Sigmoid colon (tissue), 7 donors: Measurements from ENCODE around the gene RSAD2. TPM values are rescaled to one million over a fixed set of nuclear protein-coding genes. Genes with fewer than 3 reads are reported as not detected.

Source experiments
- DNase-seq: peaks from one replicate; pipeline ENCODE4 v3.0.0-alpha.2; 2019
- H3K27ac ChIP-seq, 4 donors: fragments of 200-600 bp; sonication (generic); one replicate each; pipeline ENCODE4 v1.5.1; 2016 to 2019; ENCODE audit warnings: mild to moderate bottlenecking in 1 of 4
- H3K27me3 ChIP-seq, 3 donors: fragments of 200-600 bp; sonication (generic); one replicate each; pipeline ENCODE4 v1.5.1; 2019; ENCODE audit warnings: mild to moderate bottlenecking in 1 of 3
- H3K36me3 ChIP-seq, 4 donors: fragments of 200-600 bp; sonication (generic); one replicate each; pipeline ENCODE4 v1.5.1; 2016 to 2019
- H3K4me1 ChIP-seq, 4 donors: fragments of 200-600 bp; sonication (generic); one replicate each; pipeline ENCODE4 v1.5.1; 2017 to 2019
- H3K4me3 ChIP-seq, 4 donors: fragments of 200-600 bp; sonication (generic); one replicate each; pipeline ENCODE4 v1.5.1; 2017 to 2019; ENCODE audit warnings: mild to moderate bottlenecking in 2 of 4, moderate library complexity in 1 of 4
- H3K9me3 ChIP-seq, 4 donors: fragments of 200-600 bp in 3 of 4; sonication (generic) in 3 of 4; one replicate each; pipeline versions ENCODE4 v1.5.1 to v1.6.1; 2013 to 2019
- CTCF ChIP-seq, 4 experiments: fragments of 450-650 bp in 3 of 4; fragments of 200-600 bp in 1 of 4; IDR thresholded peaks; one replicate each; pipeline ENCODE4 v1.5.1; 2016 to 2019; ENCODE audit warnings: antibody characterized with exemption in 4 of 4, mild to moderate bottlenecking in 3 of 4, moderate library complexity in 2 of 4
- EP300 ChIP-seq, 4 donors: sonication (generic); formaldehyde crosslinking; IDR thresholded peaks; one replicate each; pipeline ENCODE4 v1.6.1; 2017; ENCODE audit warnings: antibody characterized with exemption in 4 of 4
- POLR2A ChIP-seq, 2 donors: fragments of 450-650 bp; IDR thresholded peaks; one replicate each; pipeline ENCODE4 v1.6.1; 2016; ENCODE audit warnings: antibody characterized with exemption in 2 of 2, mild to moderate bottlenecking in 2 of 2, moderate library complexity in 2 of 2
- POLR2AphosphoS5 ChIP-seq, 4 donors: sonication (generic); formaldehyde crosslinking; IDR thresholded peaks; one replicate each; pipeline ENCODE4 v1.6.1; 2017; ENCODE audit warnings: antibody characterized with exemption in 4 of 4
- WGBS, 2 donors: extraction: QIAGEN DNeasy Blood & Tissue Kit; methylation state at CpG; one replicate each; pipeline ENCODE4 v1.1.7; 2013; 5-methylcytosine and 5-hydroxymethylcytosine counted together
- intact Hi-C: fragments of 100-400 bp; cut with DNase I; formaldehyde crosslinking; loops from one replicate; pipeline ENCODE4 v1.15.1; 2023
- polyA plus RNA-seq, 3 donors: library from polyadenylated mRNA; stranded (reverse); fragments of 200-250 nt; gene quantifications; one replicate each; pipeline ENCODE4 v1.2.3, GENCODE V29; 2013
- total RNA-seq, 4 donors: library from RNA; depleted of rRNA; stranded (reverse); fragments of >200 nt; gene quantifications; one replicate each; pipeline ENCODE4 v1.1.0, GENCODE V29; 2016
- donor health status: healthy with polysubstance abuse.
- donor health status: Bipolar disorder and iron deficiency.
- donor health status: healthy.

Gene RSAD2
- total RNA-seq (10 to 100 TPM in 3 of 4 donors, 1 to 10 TPM in 1; 7.2 to 13.2 (median 11.3) TPM), polyA plus RNA-seq (10 to 100 TPM in 2 of 3 donors, 1 to 10 TPM in 1; 1.2 to 22.3 (median 14.3) TPM)

GRCh38 chr2:6877402-6878304 lies at the start of gene RSAD2:
Gene RSAD2 (plus strand): TSS chr2:6877777. CDS start chr2:6877801, 24 bp downstream.
- WGBS, 2 donors = 29 to 38% methylated on average over 10 of the region's 10 CpGs
- TF ChIP-seq POLR2AphosphoS5 (IDR thresholded peaks at IDR 0.05) (peak in 2 of 4 donors; percentile 31 to 39), POLR2A (IDR thresholded peaks at IDR 0.05) (no peak), CTCF (IDR thresholded peaks at IDR 0.05) (no peak)
- H3K27ac ChIP-seq = peak within 1 kb of the TSS; percentile 51 to 68 (median 64)
- no peaks in the 10 kb centered on the region for H3K27me3 ChIP-seq
- H3K4me3 ChIP-seq = peak within 1 kb of the TSS; percentile 28 to 53 (median 50)
- no peaks in the 10 kb centered on the region for H3K36me3 ChIP-seq
- intact Hi-C loops = loop anchor here (5.0 kb wide), 1 partner anchor 40 kb away; the partner anchor contains the start of gene RNF144A
- no peaks in the 10 kb centered on the region for H3K9me3 ChIP-seq
- peaks cover 0 to 12% (median 8%) of the 10 kb centered on the region in 4 donors for H3K4me1 ChIP-seq
- DNase-seq = no peak

GRCh38 chr2:6828299-6828584 lies 49.3 kb upstream of the RSAD2 start:
- intact Hi-C loops = no loop called here
- peaks cover 0 to 5% (median 0%) of the 10 kb centered on the region in 4 donors for H3K9me3 ChIP-seq
- H3K4me3 ChIP-seq = no peak overlapping the region
- WGBS, 2 donors = 3 to 16% methylated on average over 2 of the region's 2 CpGs
- peaks cover 0 to 24% (median 10%) of the 10 kb centered on the region in 4 donors for H3K4me1 ChIP-seq
- TF ChIP-seq CTCF (IDR thresholded peaks at IDR 0.05) (peak in 2 of 4 experiments; percentile 14 to 41), EP300 (IDR thresholded peaks at IDR 0.05) (no peak), POLR2AphosphoS5 (IDR thresholded peaks at IDR 0.05) (no peak)
- no peaks in the 10 kb centered on the region for H3K27me3 ChIP-seq
- peak overlapping the region in 1 of 4 donors; percentile 30 for H3K27ac ChIP-seq
- no peaks in the 10 kb centered on the region for H3K36me3 ChIP-seq
- no peak for DNase-seq

- no peaks in the 10 kb centered on the region for H3K36me3 ChIP-seq
- no peaks in the 10 kb centered on the region for H3K27me3 ChIP-seq
- peaks cover 0 to 11% (median 5%) of the 10 kb centered on the region in 4 donors for H3K4me1 ChIP-seq
- TF ChIP-seq POLR2AphosphoS5 (IDR thresholded peaks at IDR 0.05) (no peak), CTCF (IDR thresholded peaks at IDR 0.05) (no peak), EP300 (IDR thresholded peaks at IDR 0.05) (no peak), POLR2A (IDR thresholded peaks at IDR 0.05) (no peak)
- intact Hi-C loops = no loop called here
- WGBS, 2 donors = 75% methylated on average over 1 of the region's 1 CpG
- H3K4me3 ChIP-seq = no peak overlapping the region
- H3K9me3 ChIP-seq = peaks cover 0 to 5% (median 2%) of the 10 kb centered on the region in 4 donors
- DNase-seq = no peak
- H3K27ac ChIP-seq = no peak overlapping the region
Measured at GRCh38 chr2:6831229-6831628, 46.3 kb upstream of the RSAD2 start.

GRCh38 chr2:6832596-6833299 lies 44.8 kb upstream of the RSAD2 start:
- Histone ChIP-seq H3K27me3 (no peaks in the 10 kb centered on the region), H3K4me1 (peaks cover 0 to 6% (median 2%) of the 10 kb centered on the region in 4 donors), H3K27ac (no peak overlapping the region), H3K36me3 (no peaks in the 10 kb centered on the region), H3K4me3 (no peak overlapping the region), H3K9me3 (peaks cover 0 to 5% (median 2%) of the 10 kb centered on the region in 4 donors)
- WGBS, 2 donors = 63 to 74% methylated on average over 2 of the region's 2 CpGs
- DNase-seq = no peak
- TF ChIP-seq POLR2AphosphoS5 (IDR thresholded peaks at IDR 0.05) (no peak), EP300 (IDR thresholded peaks at IDR 0.05) (no peak), POLR2A (IDR thresholded peaks at IDR 0.05) (no peak), CTCF (IDR thresholded peaks at IDR 0.05) (no peak)
- intact Hi-C loops = no loop called here
